ENCODE measurements around the gene RPRD1A.

GRCh38 chr18:36088256-36088655 is 20.9 kb upstream of the RPRD1A start:
- TF ChIP-seq CTCF (IDR thresholded peaks at IDR 0.05; ENCODE audit: low read depth, low read length) (no peak), POLR2A (IDR thresholded peaks at IDR 0.05; ENCODE audit: extremely low read depth, insufficient read length) (no peak), MAX (IDR thresholded peaks at IDR 0.05; ENCODE audit: low read depth, low read length) (no peak), MYC (IDR thresholded peaks at IDR 0.05; ENCODE audit: low read depth, low read length) (no peak)

Measured in NB4 (cell line).